ENCODE data around the gene INSR. TPM values are rescaled to one million over a fixed set of nuclear protein-coding genes. Genes with fewer than 3 reads are reported as not detected.
"Not testable (repeated sequence)": the region's sequence is repeated elsewhere in the genome, so short reads cannot be mapped to it uniquely, and the experiment has no call there.

Gene INSR
- total RNA-seq, 4 donors from 2014 or later = 134 to 252 (median 164) TPM

DNA sequence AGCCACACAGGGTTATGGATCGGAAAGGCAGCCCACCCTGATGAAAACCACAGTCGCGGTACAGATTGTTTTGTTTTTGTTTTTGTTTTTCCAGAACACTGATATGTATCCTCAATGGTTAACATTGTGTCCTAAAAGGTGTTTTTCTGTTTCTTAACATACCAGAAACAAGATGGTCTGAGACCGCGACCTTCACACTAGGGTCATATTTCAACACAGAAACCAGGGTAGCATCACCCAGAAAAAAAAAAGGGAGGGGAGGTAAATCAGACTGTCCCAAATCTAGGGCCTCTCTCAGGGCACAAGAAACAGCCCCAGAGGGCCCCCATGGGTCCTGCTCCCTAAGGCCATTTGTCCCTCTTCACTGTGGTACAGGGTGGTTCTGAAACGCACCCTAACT lies 66.5 kb downstream of the INSR start:
- Histone ChIP-seq H3K36me3 (no peaks in the 10 kb centered on the region), H3K27me3 (no peaks in the 10 kb centered on the region), H3K9me3 (no peaks in the 10 kb centered on the region), H3K4me3 (no peak overlapping the region), H3K4me1 (peaks cover 7 to 24% (median 16%) of the 10 kb centered on the region in 4 donors), H3K27ac (peak overlapping the region in 1 of 4 donors; percentile 45)
- intact Hi-C loops (cut with DNase I; ENCODE audit: low total_unique reads) = no loop called here
- in situ Hi-C loops (cut with MboI; ENCODE audit: low pct_ligation_motif_present in 1 of 4, low pct_unique_long_range_greater_than_20kb in 1 of 4, low sequenced_read_pairs in 3 of 4) = no loop called here
- DNase-seq = no peak
- TF ChIP-seq POLR2AphosphoS5 (IDR thresholded peaks at IDR 0.05) (no peak), EP300 (IDR thresholded peaks at IDR 0.05; ENCODE audit: low read depth) (no peak), POLR2A (IDR thresholded peaks at IDR 0.05) (no peak)
- TF ChIP-seq, protein P1, sequence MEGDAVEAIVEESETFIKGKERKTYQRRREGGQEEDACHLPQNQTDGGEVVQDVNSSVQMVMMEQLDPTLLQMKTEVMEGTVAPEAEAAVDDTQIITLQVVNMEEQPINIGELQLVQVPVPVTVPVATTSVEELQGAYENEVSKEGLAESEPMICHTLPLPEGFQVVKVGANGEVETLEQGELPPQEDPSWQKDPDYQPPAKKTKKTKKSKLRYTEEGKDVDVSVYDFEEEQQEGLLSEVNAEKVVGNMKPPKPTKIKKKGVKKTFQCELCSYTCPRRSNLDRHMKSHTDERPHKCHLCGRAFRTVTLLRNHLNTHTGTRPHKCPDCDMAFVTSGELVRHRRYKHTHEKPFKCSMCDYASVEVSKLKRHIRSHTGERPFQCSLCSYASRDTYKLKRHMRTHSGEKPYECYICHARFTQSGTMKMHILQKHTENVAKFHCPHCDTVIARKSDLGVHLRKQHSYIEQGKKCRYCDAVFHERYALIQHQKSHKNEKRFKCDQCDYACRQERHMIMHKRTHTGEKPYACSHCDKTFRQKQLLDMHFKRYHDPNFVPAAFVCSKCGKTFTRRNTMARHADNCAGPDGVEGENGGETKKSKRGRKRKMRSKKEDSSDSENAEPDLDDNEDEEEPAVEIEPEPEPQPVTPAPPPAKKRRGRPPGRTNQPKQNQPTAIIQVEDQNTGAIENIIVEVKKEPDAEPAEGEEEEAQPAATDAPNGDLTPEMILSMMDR (IDR thresholded peaks at IDR 0.05) = no peak
- WGBS, 2 donors (ENCODE audit: low coverage in 1 of 2) = 86 to 100% methylated on average over 2 to 6 of the region's 6 CpGs

DNA sequence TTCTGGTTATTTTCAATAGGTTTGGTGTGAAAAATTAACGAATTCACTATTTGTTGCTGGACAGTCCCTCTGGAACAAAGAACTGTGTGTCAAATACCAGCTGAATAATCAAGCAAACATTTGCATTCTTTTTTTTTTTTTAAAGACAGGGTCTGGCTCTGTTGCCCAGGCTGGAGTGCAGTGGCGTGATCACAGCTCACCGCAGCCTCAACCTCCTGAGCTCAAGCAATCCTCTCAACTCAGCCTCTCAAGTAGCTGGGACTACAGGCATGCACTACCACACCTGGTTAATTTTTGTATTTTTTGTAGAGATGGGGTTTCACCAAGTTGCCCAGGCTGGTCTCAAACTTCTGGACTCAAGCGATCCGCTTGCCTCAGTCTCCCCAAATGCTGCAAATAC lies 67.1 kb downstream of the INSR start:
- DNase-seq; H3K36me3 ChIP-seq; intact Hi-C loops (cut with DNase I; ENCODE audit: low total_unique reads); H3K27me3 ChIP-seq; in situ Hi-C loops (cut with MboI; ENCODE audit: low pct_ligation_motif_present in 1 of 4, low pct_unique_long_range_greater_than_20kb in 1 of 4, low sequenced_read_pairs in 3 of 4); H3K4me3 ChIP-seq; H3K9me3 ChIP-seq: not testable (repeated sequence)
- Histone ChIP-seq H3K27ac (peak overlapping the region in 3 of 4 donors; percentile 36 to 45 (median 38)), H3K4me1 (peaks cover 7 to 24% (median 17%) of the 10 kb centered on the region in 4 donors)
- WGBS, 2 donors (ENCODE audit: low coverage in 1 of 2) = 81% methylated on average over 4 to 5 of the region's 5 CpGs

DNA sequence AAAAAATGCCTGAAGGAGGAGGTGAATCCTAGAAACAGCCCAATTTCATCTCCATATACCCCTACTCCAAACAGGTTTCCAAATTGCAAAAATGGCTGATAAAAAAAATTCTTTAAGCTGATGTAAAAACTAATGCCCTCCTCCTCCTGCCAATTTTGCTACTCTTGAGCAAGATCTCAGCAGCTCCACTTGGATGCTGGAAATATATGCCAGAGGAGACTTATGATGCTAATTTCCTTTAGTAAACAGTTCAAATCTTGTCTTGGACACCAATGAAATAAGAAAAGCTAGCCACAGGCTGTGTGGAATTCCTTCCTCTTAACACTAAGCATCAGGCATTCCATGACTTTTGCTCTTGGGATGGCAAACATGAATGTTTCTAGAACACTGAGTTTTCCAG lies 67.5 kb downstream of the INSR start:
- H3K9me3 ChIP-seq = no peaks in the 10 kb centered on the region
- no peak for DNase-seq
- H3K36me3 ChIP-seq = no peaks in the 10 kb centered on the region
- in situ Hi-C loops (cut with MboI; ENCODE audit: low pct_ligation_motif_present in 1 of 4, low pct_unique_long_range_greater_than_20kb in 1 of 4, low sequenced_read_pairs in 3 of 4) = no loop called here
- peak overlapping the region in 3 of 4 donors; percentile 36 to 68 (median 38) for H3K27ac ChIP-seq
- no peak overlapping the region for H3K4me3 ChIP-seq
- H3K27me3 ChIP-seq = no peaks in the 10 kb centered on the region
- peaks cover 7 to 24% (median 17%) of the 10 kb centered on the region in 4 donors for H3K4me1 ChIP-seq
- intact Hi-C loops (cut with DNase I; ENCODE audit: low total_unique reads) = no loop called here
- TF ChIP-seq POLR2AphosphoS5 (IDR thresholded peaks at IDR 0.05) = peak in 2 of 3 donors; percentile 40 to 64
- TF ChIP-seq EP300 (IDR thresholded peaks at IDR 0.05; ENCODE audit: low read depth) = no peak

DNA sequence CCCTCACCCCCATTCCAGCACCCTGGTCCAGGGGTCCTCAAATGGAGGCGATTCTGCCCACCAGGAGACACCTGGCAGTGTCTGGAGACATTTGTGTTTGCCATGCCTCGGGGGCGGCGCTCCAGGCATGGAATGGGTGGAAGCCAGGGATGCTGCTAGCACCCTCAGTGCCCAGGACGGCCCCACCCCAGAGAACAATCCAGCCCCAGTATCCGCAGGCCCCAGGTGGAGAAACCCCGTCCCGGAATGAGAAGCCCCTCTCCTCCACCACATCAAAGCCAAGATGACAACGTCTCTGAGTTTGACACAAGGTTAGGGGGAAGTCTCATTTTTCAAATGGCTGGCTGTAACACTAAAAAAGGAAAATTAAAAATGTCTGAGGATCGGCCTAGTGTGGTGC lies 68.5 kb downstream of the INSR start:
- Histone ChIP-seq H3K4me1 (peaks cover 7 to 24% (median 17%) of the 10 kb centered on the region in 4 donors), H3K4me3 (no peak overlapping the region), H3K36me3 (no peaks in the 10 kb centered on the region), H3K9me3 (no peaks in the 10 kb centered on the region), H3K27me3 (no peaks in the 10 kb centered on the region), H3K27ac (peak overlapping the region in 1 of 4 donors; percentile 72)
- DNase-seq = no peak
- intact Hi-C loops (cut with DNase I; ENCODE audit: low total_unique reads) (loop anchor here (2.0 kb wide), 1 partner anchor 47 kb away; no protein-coding TSS in a partner anchor), in situ Hi-C loops (cut with MboI; ENCODE audit: low pct_ligation_motif_present in 1 of 4, low pct_unique_long_range_greater_than_20kb in 1 of 4, low sequenced_read_pairs in 3 of 4) (no loop called here)
- TF ChIP-seq, protein P1 (IDR thresholded peaks at IDR 0.05) = no peak
- no peak for TF ChIP-seq POLR2A (IDR thresholded peaks at IDR 0.05)
- no peak for TF ChIP-seq EP300 (IDR thresholded peaks at IDR 0.05; ENCODE audit: low read depth)
- TF ChIP-seq POLR2AphosphoS5 (IDR thresholded peaks at IDR 0.05) = no peak
- 77 to 81% methylated on average over 7 to 10 of the region's 10 CpGs for WGBS, 2 donors (ENCODE audit: low coverage in 1 of 2)

DNA sequence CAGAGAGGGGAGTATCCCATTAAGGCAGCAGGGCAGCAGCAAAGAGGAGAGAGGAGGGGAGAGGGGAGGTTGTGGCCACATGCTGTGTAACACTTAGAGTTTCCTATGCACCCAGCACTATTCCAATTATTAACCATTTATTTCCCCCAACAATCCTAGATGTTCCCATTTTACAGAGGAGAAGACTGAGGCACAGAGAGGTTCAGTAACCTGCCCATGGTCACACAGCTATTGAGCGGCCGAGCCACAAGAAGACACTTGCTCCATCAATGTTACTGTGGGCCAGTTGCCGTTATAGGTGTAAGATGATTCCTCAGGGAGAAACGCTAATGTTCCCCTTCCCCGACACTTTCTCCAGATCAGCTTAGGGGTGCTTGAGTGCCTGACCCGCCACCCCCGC lies 69.2 kb downstream of the INSR start:
- WGBS, 2 donors (ENCODE audit: low coverage in 1 of 2) = 97% methylated on average over 7 of the region's 7 CpGs; no CpG with 5 or more reads in 1 of the 2 donors
- H3K4me3 ChIP-seq = no peak overlapping the region
- no peaks in the 10 kb centered on the region for H3K9me3 ChIP-seq
- in situ Hi-C loops (cut with MboI; ENCODE audit: low pct_ligation_motif_present in 1 of 4, low pct_unique_long_range_greater_than_20kb in 1 of 4, low sequenced_read_pairs in 3 of 4) (no loop called here), intact Hi-C loops (cut with DNase I; ENCODE audit: low total_unique reads) (loop anchor here (2.0 kb wide), 1 partner anchor 46 kb away; no protein-coding TSS in a partner anchor)
- H3K27me3 ChIP-seq = no peaks in the 10 kb centered on the region
- TF ChIP-seq POLR2AphosphoS5 (IDR thresholded peaks at IDR 0.05) (no peak), POLR2A (IDR thresholded peaks at IDR 0.05) (no peak), EP300 (IDR thresholded peaks at IDR 0.05; ENCODE audit: low read depth) (no peak)
- TF ChIP-seq, protein P1 (IDR thresholded peaks at IDR 0.05) = no peak
- H3K36me3 ChIP-seq = no peaks in the 10 kb centered on the region
- no peak for DNase-seq
- H3K27ac ChIP-seq = peak overlapping the region; percentile 38 to 80 (median 67)
- peaks cover 7 to 24% (median 17%) of the 10 kb centered on the region in 4 donors for H3K4me1 ChIP-seq

All from transverse colon (tissue), 4 donors.